Fibroblast of mammary gland (primary cell): Measurements from ENCODE around the gene LRRN1.

Experiments used
- DNase-seq: peaks from one replicate; pipeline ENCODE4 v3.0.0-alpha.2; 2010; ENCODE audit warnings: low read depth
- H3K4me3 ChIP-seq: 2 replicates; pipeline ENCODE4 v1.5.1; 2011; ENCODE audit warnings: low read depth, mild to moderate bottlenecking, low read length, moderate library complexity; ENCODE audit not compliant: control insufficient read depth
- TF ChIP-seq, protein P1 (sequence below): conservative IDR thresholded peaks from 2 replicates; pipeline ENCODE4 v1.5.1; 2011; ENCODE audit warnings: low read depth, low read length, inconsistent platforms; ENCODE audit not compliant: control insufficient read depth, insufficient read depth

LRRN1 gene

GRCh38 chr3:3847994-3848922 is 49.0 kb downstream of the LRRN1 start:
- no peak for DNase-seq
- H3K4me3 ChIP-seq, result no peak overlapping the region
- TF ChIP-seq, protein P1, sequence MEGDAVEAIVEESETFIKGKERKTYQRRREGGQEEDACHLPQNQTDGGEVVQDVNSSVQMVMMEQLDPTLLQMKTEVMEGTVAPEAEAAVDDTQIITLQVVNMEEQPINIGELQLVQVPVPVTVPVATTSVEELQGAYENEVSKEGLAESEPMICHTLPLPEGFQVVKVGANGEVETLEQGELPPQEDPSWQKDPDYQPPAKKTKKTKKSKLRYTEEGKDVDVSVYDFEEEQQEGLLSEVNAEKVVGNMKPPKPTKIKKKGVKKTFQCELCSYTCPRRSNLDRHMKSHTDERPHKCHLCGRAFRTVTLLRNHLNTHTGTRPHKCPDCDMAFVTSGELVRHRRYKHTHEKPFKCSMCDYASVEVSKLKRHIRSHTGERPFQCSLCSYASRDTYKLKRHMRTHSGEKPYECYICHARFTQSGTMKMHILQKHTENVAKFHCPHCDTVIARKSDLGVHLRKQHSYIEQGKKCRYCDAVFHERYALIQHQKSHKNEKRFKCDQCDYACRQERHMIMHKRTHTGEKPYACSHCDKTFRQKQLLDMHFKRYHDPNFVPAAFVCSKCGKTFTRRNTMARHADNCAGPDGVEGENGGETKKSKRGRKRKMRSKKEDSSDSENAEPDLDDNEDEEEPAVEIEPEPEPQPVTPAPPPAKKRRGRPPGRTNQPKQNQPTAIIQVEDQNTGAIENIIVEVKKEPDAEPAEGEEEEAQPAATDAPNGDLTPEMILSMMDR, result no peak

DNA sequence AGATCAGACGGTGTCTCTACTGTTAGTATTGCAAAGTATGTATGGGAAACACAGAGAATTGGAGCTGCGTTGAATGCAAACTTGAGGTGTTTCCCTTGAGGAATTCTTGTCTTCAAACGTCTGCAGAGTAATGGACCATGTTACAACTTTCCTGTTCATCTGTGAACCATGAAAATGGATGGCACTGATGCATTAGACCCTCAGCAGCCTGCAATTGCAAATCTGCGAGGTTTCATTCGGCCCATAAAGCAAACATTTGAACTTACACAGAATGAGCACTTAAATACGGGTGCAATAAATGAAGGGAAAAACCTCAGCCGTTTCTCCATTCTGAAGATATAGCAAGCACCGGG is 49.7 kb downstream of the LRRN1 start:
- TF ChIP-seq, protein P1, result no peak
- no peak overlapping the region for H3K4me3 ChIP-seq
- no peak for DNase-seq

- H3K4me3 ChIP-seq, result no peak overlapping the region
- TF ChIP-seq, protein P1, result no peak
- DNase-seq, result no peak
Observed at GRCh38 chr3:3851621-3852323, 52.5 kb downstream of the LRRN1 start.

DNA sequence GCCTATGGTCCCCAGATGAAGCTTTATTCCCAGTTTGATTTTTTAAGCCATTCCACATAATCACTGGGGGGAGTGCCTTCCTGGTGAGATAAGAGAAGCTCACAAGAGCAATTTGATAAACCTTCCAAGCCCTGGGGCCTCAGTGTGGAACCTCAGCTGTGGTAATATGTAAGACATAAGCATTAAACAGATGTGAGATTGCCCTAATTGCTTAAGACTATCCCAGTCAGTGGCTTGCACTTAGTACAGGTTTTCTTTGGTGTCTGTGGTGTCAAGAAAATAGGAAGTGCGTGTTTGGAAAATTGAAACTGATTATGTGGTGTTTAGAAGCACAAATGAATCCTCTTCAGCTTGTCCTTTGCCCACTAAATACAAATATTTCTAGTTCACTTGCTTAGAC is 54.3 kb downstream of the LRRN1 start:
- H3K4me3 ChIP-seq, result no peak overlapping the region
- no peak for DNase-seq
- TF ChIP-seq, protein P1, result no peak

- no peak for DNase-seq
- no peak overlapping the region for H3K4me3 ChIP-seq
- TF ChIP-seq, protein P1, result no peak
Observed at GRCh38 chr3:3855056-3855455, 55.8 kb downstream of the LRRN1 start.

GRCh38 chr3:3860235-3860634 is 61.0 kb downstream of the LRRN1 start:
- TF ChIP-seq, protein P1, result no peak
- no peak for DNase-seq
- H3K4me3 ChIP-seq, result no peak overlapping the region
